GM23248 (cell line): ENCODE measurements around the gene ZFP36L1.

Source experiments
- EZH2 ChIP-seq: fragments of 200-600 bp; sonication (generic); IDR thresholded peaks from 2 replicates; pipeline ENCODE4 v1.6.1; 2018; ENCODE audit warnings: antibody characterized with exemption, mild to moderate bottlenecking; ENCODE audit not compliant: insufficient read depth, poor library complexity, severe bottlenecking
- EZH2phosphoT487 ChIP-seq: fragments of 200-600 bp; sonication (generic); IDR thresholded peaks from 2 replicates; pipeline ENCODE4 v1.6.1; 2018; ENCODE audit warnings: antibody characterized with exemption, moderate library complexity, mild to moderate bottlenecking, low read depth; ENCODE audit not compliant: insufficient read depth

DNA sequence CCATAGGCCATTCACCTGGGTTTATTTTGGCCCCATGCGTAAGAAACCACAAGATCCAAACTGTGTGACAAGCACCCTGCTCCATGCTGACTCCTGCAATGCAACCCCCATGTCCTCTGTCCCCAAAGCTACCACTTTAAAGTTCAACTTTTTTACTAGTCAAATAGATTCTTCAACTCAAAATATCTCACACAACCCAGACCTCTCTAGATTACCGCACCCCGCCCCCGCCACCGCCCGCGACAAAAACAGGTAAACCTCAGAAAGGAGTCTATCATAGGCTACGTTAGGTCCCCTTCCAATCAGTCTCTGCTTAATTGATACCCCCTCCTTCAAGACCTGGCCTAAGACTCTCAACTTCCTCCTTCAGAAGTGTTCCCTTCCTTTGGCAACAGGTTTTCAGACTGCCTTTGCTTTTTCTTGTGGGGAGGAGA is 2.2 kb downstream of the ZFP36L1 start:
- TF ChIP-seq EZH2 (no peak), EZH2phosphoT487 (no peak)
